Measurements from ENCODE around the gene AGRN.

AGRN gene

DNA sequence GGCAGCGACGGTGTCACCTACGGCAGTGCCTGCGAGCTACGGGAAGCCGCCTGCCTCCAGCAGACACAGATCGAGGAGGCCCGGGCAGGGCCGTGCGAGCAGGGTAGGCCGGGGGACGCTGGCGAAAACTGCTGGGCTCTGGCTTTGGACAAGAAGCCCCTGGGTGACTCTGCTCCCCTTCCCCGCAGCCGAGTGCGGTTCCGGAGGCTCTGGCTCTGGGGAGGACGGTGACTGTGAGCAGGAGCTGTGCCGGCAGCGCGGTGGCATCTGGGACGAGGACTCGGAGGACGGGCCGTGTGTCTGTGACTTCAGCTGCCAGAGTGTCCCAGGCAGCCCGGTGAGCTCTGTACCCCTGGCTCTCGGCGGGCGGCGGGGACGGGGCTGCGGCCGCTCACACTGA is 24.0 kb downstream of the AGRN start:
- H3K4me1 Mint-ChIP-seq, result peaks cover 8% of the 10 kb centered on the region
- TF ChIP-seq, protein P1, sequence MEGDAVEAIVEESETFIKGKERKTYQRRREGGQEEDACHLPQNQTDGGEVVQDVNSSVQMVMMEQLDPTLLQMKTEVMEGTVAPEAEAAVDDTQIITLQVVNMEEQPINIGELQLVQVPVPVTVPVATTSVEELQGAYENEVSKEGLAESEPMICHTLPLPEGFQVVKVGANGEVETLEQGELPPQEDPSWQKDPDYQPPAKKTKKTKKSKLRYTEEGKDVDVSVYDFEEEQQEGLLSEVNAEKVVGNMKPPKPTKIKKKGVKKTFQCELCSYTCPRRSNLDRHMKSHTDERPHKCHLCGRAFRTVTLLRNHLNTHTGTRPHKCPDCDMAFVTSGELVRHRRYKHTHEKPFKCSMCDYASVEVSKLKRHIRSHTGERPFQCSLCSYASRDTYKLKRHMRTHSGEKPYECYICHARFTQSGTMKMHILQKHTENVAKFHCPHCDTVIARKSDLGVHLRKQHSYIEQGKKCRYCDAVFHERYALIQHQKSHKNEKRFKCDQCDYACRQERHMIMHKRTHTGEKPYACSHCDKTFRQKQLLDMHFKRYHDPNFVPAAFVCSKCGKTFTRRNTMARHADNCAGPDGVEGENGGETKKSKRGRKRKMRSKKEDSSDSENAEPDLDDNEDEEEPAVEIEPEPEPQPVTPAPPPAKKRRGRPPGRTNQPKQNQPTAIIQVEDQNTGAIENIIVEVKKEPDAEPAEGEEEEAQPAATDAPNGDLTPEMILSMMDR (IDR thresholded peaks at IDR 0.05), result no peak
- H3K27ac Mint-ChIP-seq, result no peak overlapping the region
- no peak for DNase-seq
- H3K27me3 Mint-ChIP-seq (ENCODE audit: low read depth, poor library complexity), result peaks cover 14% of the 10 kb centered on the region
- H3K36me3 Mint-ChIP-seq (ENCODE audit: low read depth), result peaks cover 15% of the 10 kb centered on the region
- no peaks in the 10 kb centered on the region for H3K9me3 Mint-ChIP-seq
- no peak overlapping the region for H3K4me3 Mint-ChIP-seq

DNA sequence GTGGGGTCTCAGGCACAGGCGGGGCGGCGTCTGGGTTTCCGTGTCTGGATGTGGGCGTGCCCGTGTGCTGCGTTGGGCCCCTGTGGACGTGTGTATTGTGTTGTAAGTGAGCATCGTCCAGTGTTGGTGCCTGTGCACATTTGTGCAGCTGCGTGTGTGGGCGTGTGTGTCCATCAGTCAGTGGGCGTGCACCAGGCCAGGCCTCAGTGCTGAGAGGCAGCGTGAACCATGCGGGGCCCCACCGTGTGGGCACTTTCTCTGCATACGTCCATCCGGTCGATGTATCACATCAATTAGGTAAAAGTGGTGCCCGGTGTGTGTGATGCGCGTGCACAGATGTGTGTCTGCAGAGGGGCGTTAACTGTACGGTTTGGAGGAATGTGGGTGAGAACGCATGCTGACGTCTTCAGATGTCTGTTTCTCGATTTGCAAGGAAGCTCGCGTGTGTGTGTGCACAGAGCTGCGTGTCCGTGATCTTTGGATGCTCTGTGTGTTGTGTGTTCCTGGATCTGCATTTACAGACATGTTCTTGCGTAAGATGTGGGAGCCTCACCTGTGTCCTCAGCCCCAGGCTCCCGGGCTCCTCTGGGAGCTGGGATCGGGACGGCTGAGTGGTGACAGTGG is 24.6 kb downstream of the AGRN start:
- H3K4me1 Mint-ChIP-seq, result peaks cover 5% of the 10 kb centered on the region
- TF ChIP-seq, protein P1 (IDR thresholded peaks at IDR 0.05), result no peak
- no peak overlapping the region for H3K4me3 Mint-ChIP-seq
- no peaks in the 10 kb centered on the region for H3K9me3 Mint-ChIP-seq
- no peak overlapping the region for H3K27ac Mint-ChIP-seq
- peaks cover 7% of the 10 kb centered on the region for H3K27me3 Mint-ChIP-seq (ENCODE audit: low read depth, poor library complexity)
- H3K36me3 Mint-ChIP-seq (ENCODE audit: low read depth), result peaks cover 15% of the 10 kb centered on the region
- DNase-seq, result no peak

DNA sequence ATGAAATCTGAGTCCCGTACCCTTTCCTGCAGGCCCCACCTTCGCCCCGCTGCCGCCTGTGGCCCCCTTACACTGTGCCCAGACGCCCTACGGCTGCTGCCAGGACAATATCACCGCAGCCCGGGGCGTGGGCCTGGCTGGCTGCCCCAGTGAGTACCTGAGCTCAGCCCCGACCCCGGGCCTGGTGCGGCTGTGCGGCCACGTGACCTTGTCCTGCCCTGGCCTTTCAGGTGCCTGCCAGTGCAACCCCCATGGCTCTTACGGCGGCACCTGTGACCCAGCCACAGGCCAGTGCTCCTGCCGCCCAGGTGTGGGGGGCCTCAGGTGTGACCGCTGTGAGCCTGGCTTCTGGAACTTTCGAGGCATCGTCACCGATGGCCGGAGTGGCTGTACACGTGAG is 25.2 kb downstream of the AGRN start:
- Mint-ChIP-seq H3K9me3 (no peaks in the 10 kb centered on the region), H3K36me3 (ENCODE audit: low read depth) (peaks cover 15% of the 10 kb centered on the region), H3K4me3 (no peak overlapping the region), H3K27me3 (ENCODE audit: low read depth, poor library complexity) (peaks cover 2% of the 10 kb centered on the region), H3K27ac (no peak overlapping the region), H3K4me1 (no peaks in the 10 kb centered on the region)
- no peak for DNase-seq
- TF ChIP-seq, protein P1 (IDR thresholded peaks at IDR 0.05), result no peak

DNA sequence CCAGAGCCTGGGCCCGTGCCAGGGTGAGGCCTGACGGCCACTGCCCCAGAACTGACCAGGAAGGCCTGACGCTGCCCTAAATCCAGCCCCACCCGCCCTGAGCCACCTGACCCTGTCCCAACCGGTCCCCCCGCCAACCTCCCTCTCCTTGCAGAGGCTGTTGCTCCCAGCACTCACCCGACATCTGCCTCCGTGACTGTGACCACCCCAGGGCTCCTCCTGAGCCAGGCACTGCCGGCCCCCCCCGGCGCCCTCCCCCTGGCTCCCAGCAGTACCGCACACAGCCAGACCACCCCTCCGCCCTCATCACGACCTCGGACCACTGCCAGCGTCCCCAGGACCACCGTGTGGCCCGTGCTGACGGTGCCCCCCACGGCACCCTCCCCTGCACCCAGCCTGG is 26.3 kb downstream of the AGRN start:
- H3K27me3 Mint-ChIP-seq (ENCODE audit: low read depth, poor library complexity), result no peaks in the 10 kb centered on the region
- no peaks in the 10 kb centered on the region for H3K4me1 Mint-ChIP-seq
- H3K27ac Mint-ChIP-seq, result no peak overlapping the region
- no peaks in the 10 kb centered on the region for H3K9me3 Mint-ChIP-seq
- H3K4me3 Mint-ChIP-seq, result no peak overlapping the region
- TF ChIP-seq, protein P1 (IDR thresholded peaks at IDR 0.05), result no peak
- no peak for DNase-seq
- peaks cover 15% of the 10 kb centered on the region for H3K36me3 Mint-ChIP-seq (ENCODE audit: low read depth)

DNA sequence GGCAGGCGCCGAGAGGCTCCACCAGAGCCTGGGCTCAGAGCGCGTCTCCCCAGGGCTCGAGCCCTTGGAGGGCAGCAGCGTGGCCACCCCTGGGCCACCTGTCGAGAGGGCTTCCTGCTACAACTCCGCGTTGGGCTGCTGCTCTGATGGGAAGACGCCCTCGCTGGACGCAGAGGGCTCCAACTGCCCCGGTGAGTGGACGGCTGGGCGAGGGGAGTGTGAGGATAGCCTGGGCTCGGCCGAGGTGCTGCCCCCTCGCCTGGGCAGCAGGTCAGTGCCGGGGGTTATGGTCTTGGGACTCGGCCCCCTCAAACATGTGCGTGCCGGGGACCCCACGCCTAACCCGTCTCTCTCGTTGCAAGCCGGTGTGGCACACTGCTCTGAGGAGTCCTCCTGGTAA is 26.8 kb downstream of the AGRN start:
- Mint-ChIP-seq H3K4me3 (no peak overlapping the region), H3K4me1 (no peaks in the 10 kb centered on the region)

DNA sequence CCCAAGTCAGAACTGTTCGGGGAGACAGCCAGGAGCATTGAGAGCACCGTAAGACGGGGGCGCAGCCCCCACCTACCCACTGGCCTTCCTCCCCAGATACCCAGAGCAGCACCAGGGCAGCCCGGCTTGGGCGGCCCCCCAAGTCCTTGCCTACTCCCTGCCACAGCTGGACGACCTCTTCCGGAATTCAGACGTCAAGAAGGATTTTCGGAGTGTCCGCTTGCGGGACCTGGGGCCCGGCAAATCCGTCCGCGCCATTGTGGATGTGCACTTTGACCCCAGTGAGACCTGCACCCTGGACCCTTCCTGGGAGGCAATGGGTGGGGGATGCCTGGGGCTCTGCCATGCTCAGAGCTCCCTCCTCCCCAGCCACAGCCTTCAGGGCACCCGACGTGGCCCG is 27.5 kb downstream of the AGRN start:
- Mint-ChIP-seq H3K4me1 (peaks cover under 1% of the 10 kb centered on the region), H3K36me3 (ENCODE audit: low read depth) (peaks cover 20% of the 10 kb centered on the region), H3K4me3 (no peak overlapping the region), H3K27ac (no peak overlapping the region), H3K27me3 (ENCODE audit: low read depth, poor library complexity) (no peaks in the 10 kb centered on the region), H3K9me3 (no peaks in the 10 kb centered on the region)
- TF ChIP-seq, protein P1 (IDR thresholded peaks at IDR 0.05), result no peak
- no peak for DNase-seq

More for the DNA sequence above, 26.8 kb downstream of the AGRN start:
- TF ChIP-seq, protein P1 (IDR thresholded peaks at IDR 0.05), result no peak
- H3K27ac Mint-ChIP-seq, result no peak overlapping the region
- peaks cover 15% of the 10 kb centered on the region for H3K36me3 Mint-ChIP-seq (ENCODE audit: low read depth)
- H3K9me3 Mint-ChIP-seq, result no peaks in the 10 kb centered on the region
- DNase-seq, result no peak
- no peaks in the 10 kb centered on the region for H3K27me3 Mint-ChIP-seq (ENCODE audit: low read depth, poor library complexity)

Measured in nephron progenitor cell (in vitro differentiated cells).